Activated CD4-positive, alpha-beta T cell treated with anti-CD3 and anti-CD28 coated beads, Interleukin-10, Interleukin-2, amounts not matched to agents 100 ng/mL and 50 ng/mL, durations not matched to agents 16 hours and 8 hours (primary cell): Measurements from ENCODE around the gene MRPS2.
"Not testable (repeated sequence)": the region's sequence is repeated elsewhere in the genome, so short reads cannot be mapped to it uniquely, and the experiment has no call there.

ENCODE experiments used
- DNase-seq: peaks from one replicate; pipeline ENCODE4 v3.0.0-alpha.2; 2020

The MRPS2 gene

GRCh38 chr9:135501261-135502167 is 1.0 kb downstream of the MRPS2 start:
- peak; percentile 82 for DNase-seq

GRCh38 chr9:135502168-135502872 is 1.8 kb downstream of the MRPS2 start:
- DNase-seq, result no peak

- no peak for DNase-seq
These were observed 2.4 kb downstream of the MRPS2 start for GRCh38 chr9:135502873-135503321.

- DNase-seq, result no peak
These were observed 3.1 kb downstream of the MRPS2 start for GRCh38 chr9:135503371-135504261.

GRCh38 chr9:135504262-135505243 is 4.1 kb downstream of the MRPS2 start:
- peak; percentile 72 for DNase-seq

GRCh38 chr9:135505406-135506187 is 5.1 kb downstream of the MRPS2 start:
- DNase-seq, result no peak

- DNase-seq, result no peak
These were observed 6.0 kb downstream of the MRPS2 start for GRCh38 chr9:135506327-135507103.

GRCh38 chr9:135507104-135508035 is 6.9 kb downstream of the MRPS2 start:
- no peak for DNase-seq

GRCh38 chr9:135508211-135508820 is 7.8 kb downstream of the MRPS2 start:
- no peak for DNase-seq

GRCh38 chr9:135509458-135509857 is 9.0 kb downstream of the MRPS2 start:
- no peak for DNase-seq

GRCh38 chr9:135512241-135512603 is 11.7 kb downstream of the MRPS2 start:
- DNase-seq, result no peak

GRCh38 chr9:135512904-135513303 is 12.4 kb downstream of the MRPS2 start:
- DNase-seq, result no peak

GRCh38 chr9:135513351-135513846 is 12.9 kb downstream of the MRPS2 start:
- no peak for DNase-seq

- not testable (repeated sequence) for DNase-seq
These were observed 13.4 kb downstream of the MRPS2 start for GRCh38 chr9:135513906-135514305.

GRCh38 chr9:135514342-135515082 is 14.0 kb downstream of the MRPS2 start:
- no peak for DNase-seq

GRCh38 chr9:135515083-135515951 is 14.8 kb downstream of the MRPS2 start:
- DNase-seq, result no peak
